ENCODE data around the gene KIAA0825. TPM values are rescaled to one million over a fixed set of nuclear protein-coding genes. Genes with fewer than 3 reads are reported as not detected.

The KIAA0825 gene
- total and polyA plus RNA-seq, 3 donors from 2014 or later = 4.1 to 11.2 (median 9.3) TPM

GRCh38 chr5:94362857-94363256 is 255.5 kb downstream of the KIAA0825 start:
- Histone ChIP-seq H3K27me3 (no peaks in the 10 kb centered on the region), H3K27ac (no peak overlapping the region), H3K9me3 (no peaks in the 10 kb centered on the region), H3K4me3 (no peak overlapping the region), H3K4me1 (no peaks in the 10 kb centered on the region), H3K36me3 (ENCODE audit: low read depth, missing control alignments) (no peaks in the 10 kb centered on the region)
- TF ChIP-seq CTCF (IDR thresholded peaks at IDR 0.05) = no peak
- TF ChIP-seq POLR2A (IDR thresholded peaks at IDR 0.05) = no peak
- intact Hi-C loops (cut with DNase I; ENCODE audit: low total_unique reads) = no loop called here
- DNase-seq = no peak
- WGBS, 2 donors = 89 to 97% methylated on average over 1 of the region's 1 CpG

- intact Hi-C loops (cut with DNase I; ENCODE audit: low total_unique reads) = no loop called here
- no peak for DNase-seq
- no peak overlapping the region for H3K27ac ChIP-seq
- H3K36me3 ChIP-seq (ENCODE audit: low read depth, missing control alignments) = no peaks in the 10 kb centered on the region
- H3K4me3 ChIP-seq = no peak overlapping the region
- no peaks in the 10 kb centered on the region for H3K27me3 ChIP-seq
- H3K4me1 ChIP-seq = no peaks in the 10 kb centered on the region
- no peak for TF ChIP-seq POLR2A (IDR thresholded peaks at IDR 0.05)
- no peak for TF ChIP-seq CTCF (IDR thresholded peaks at IDR 0.05)
- H3K9me3 ChIP-seq = no peaks in the 10 kb centered on the region
- 85 to 86% methylated on average over 5 of the region's 5 CpGs for WGBS, 2 donors
Observed at GRCh38 chr5:94361832-94362796, 256.3 kb downstream of the KIAA0825 start.

- TF ChIP-seq POLR2A (IDR thresholded peaks at IDR 0.05) = no peak
- no peak for TF ChIP-seq CTCF (IDR thresholded peaks at IDR 0.05)
- Histone ChIP-seq H3K9me3 (no peaks in the 10 kb centered on the region), H3K27me3 (no peaks in the 10 kb centered on the region), H3K27ac (no peak overlapping the region), H3K4me3 (no peak overlapping the region), H3K4me1 (no peaks in the 10 kb centered on the region), H3K36me3 (ENCODE audit: low read depth, missing control alignments) (no peaks in the 10 kb centered on the region)
- DNase-seq = no peak
- intact Hi-C loops (cut with DNase I; ENCODE audit: low total_unique reads) = no loop called here
- 52 to 59% methylated on average over 1 of the region's 1 CpG for WGBS, 2 donors
Observed at GRCh38 chr5:94361161-94361560, 257.2 kb downstream of the KIAA0825 start.

GRCh38 chr5:94360382-94361130 is 257.8 kb downstream of the KIAA0825 start:
- no peaks in the 10 kb centered on the region for H3K4me1 ChIP-seq
- H3K27me3 ChIP-seq = no peaks in the 10 kb centered on the region
- WGBS, 2 donors = 81 to 82% methylated on average over 4 of the region's 4 CpGs
- no peaks in the 10 kb centered on the region for H3K36me3 ChIP-seq (ENCODE audit: low read depth, missing control alignments)
- no peak for DNase-seq
- no peak for TF ChIP-seq POLR2A (IDR thresholded peaks at IDR 0.05)
- TF ChIP-seq CTCF (IDR thresholded peaks at IDR 0.05) = no peak
- intact Hi-C loops (cut with DNase I; ENCODE audit: low total_unique reads) = no loop called here
- H3K4me3 ChIP-seq = no peak overlapping the region
- no peak overlapping the region for H3K27ac ChIP-seq
- H3K9me3 ChIP-seq = no peaks in the 10 kb centered on the region

All from testis (tissue), 3 donors.